ENCODE measurements around the gene U2AF1L4. TPM values are rescaled to one million over a fixed set of nuclear protein-coding genes. Genes with fewer than 3 reads are reported as not detected.

The U2AF1L4 gene
- total and polyA plus RNA-seq, 2 experiments from 2014 or later: 27.4 to 60.7 TPM

DNA sequence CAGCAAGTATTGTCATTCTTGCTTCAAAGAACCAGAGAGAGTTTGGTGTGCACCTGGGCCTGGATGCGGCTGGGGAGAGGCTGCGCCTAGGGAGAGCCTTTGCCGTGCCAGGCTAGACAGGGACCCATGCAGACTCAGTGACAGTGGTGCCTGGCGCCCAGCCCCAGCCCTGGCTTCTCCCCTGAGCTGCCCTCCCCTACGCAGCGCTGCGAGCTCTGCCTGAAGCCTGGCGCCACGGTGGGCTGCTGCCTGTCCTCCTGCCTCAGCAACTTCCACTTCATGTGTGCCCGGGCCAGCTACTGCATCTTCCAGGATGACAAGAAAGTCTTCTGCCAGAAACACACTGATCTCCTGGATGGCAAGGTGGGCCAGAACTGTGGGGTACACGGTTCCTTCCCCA is 15.5 kb downstream of the U2AF1L4 start:
- no peak for DNase-seq (ENCODE audit: low spot score)
- WGBS (ENCODE audit: low lambda C conversion rate, missing lambda C conversion rate): 87% methylated on average over 11 of the region's 11 CpGs

DNA sequence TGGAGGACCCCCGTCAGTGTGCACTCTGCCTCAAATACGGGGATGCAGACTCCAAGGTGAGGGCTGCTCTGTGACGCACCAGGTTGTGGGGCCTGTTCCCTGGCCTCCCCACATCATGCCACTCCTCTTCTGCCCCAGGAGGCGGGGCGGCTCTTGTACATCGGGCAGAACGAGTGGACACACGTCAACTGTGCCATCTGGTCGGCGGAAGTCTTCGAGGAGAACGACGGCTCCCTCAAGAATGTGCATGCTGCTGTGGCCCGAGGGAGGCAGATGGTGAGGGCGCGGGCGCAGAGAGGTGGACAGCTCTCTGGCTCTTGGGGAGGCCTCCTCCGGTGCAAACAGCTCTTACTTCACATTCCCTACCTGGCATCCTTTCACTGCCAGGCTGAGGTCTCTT is 16.2 kb downstream of the U2AF1L4 start:
- WGBS (ENCODE audit: low lambda C conversion rate, missing lambda C conversion rate): 97% methylated on average over 18 of the region's 18 CpGs
- H3K27me3 ChIP-seq: no peaks in the 10 kb centered on the region
- H4K20me1 ChIP-seq (ENCODE audit: insufficient read depth, poor library complexity, severe bottlenecking): no peaks in the 10 kb centered on the region
- no peak overlapping the region for H3K4me2 ChIP-seq
- H3K79me2 ChIP-seq: no peaks in the 10 kb centered on the region
- no peaks in the 10 kb centered on the region for H3K9me2 ChIP-seq (replicated peaks; ENCODE audit: insufficient read depth)
- H3K4me1 ChIP-seq (ENCODE audit: insufficient read depth): no peaks in the 10 kb centered on the region
- H3K36me3 ChIP-seq (replicated peaks; ENCODE audit: insufficient read depth, low read depth): no peaks in the 10 kb centered on the region
- no peak overlapping the region for H3K27ac ChIP-seq
- no peak for TF ChIP-seq EZH2 (IDR thresholded peaks at IDR 0.05; ENCODE audit: borderline replicate concordance)
- TF ChIP-seq, protein P1, sequence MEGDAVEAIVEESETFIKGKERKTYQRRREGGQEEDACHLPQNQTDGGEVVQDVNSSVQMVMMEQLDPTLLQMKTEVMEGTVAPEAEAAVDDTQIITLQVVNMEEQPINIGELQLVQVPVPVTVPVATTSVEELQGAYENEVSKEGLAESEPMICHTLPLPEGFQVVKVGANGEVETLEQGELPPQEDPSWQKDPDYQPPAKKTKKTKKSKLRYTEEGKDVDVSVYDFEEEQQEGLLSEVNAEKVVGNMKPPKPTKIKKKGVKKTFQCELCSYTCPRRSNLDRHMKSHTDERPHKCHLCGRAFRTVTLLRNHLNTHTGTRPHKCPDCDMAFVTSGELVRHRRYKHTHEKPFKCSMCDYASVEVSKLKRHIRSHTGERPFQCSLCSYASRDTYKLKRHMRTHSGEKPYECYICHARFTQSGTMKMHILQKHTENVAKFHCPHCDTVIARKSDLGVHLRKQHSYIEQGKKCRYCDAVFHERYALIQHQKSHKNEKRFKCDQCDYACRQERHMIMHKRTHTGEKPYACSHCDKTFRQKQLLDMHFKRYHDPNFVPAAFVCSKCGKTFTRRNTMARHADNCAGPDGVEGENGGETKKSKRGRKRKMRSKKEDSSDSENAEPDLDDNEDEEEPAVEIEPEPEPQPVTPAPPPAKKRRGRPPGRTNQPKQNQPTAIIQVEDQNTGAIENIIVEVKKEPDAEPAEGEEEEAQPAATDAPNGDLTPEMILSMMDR (IDR thresholded peaks at IDR 0.05; ENCODE audit: poor library complexity): no peak
- TF ChIP-seq EZH2phosphoT487 (IDR thresholded peaks at IDR 0.05; ENCODE audit: low read depth, severe bottlenecking, unreplicated experiment): no peak
- no peak overlapping the region for H2AFZ ChIP-seq
- no peak overlapping the region for H3K4me3 ChIP-seq
- no peaks in the 10 kb centered on the region for H3K9me3 ChIP-seq (ENCODE audit: low read depth)
- DNase-seq (ENCODE audit: low spot score): no peak

More for the DNA sequence above, 15.5 kb downstream of the U2AF1L4 start:
- Histone ChIP-seq H3K36me3 (replicated peaks; ENCODE audit: insufficient read depth, low read depth) (no peaks in the 10 kb centered on the region), H3K9me3 (ENCODE audit: low read depth) (no peaks in the 10 kb centered on the region), H3K27ac (no peak overlapping the region), H3K4me3 (no peak overlapping the region), H2AFZ (no peak overlapping the region), H3K27me3 (no peaks in the 10 kb centered on the region), H3K79me2 (no peaks in the 10 kb centered on the region), H3K4me2 (no peak overlapping the region), H4K20me1 (ENCODE audit: insufficient read depth, poor library complexity, severe bottlenecking) (no peaks in the 10 kb centered on the region), H3K9me2 (replicated peaks; ENCODE audit: insufficient read depth) (no peaks in the 10 kb centered on the region), H3K4me1 (ENCODE audit: insufficient read depth) (no peaks in the 10 kb centered on the region)
- TF ChIP-seq EZH2phosphoT487 (IDR thresholded peaks at IDR 0.05; ENCODE audit: low read depth, severe bottlenecking, unreplicated experiment) (no peak), EZH2 (IDR thresholded peaks at IDR 0.05; ENCODE audit: borderline replicate concordance) (no peak)
- TF ChIP-seq, protein P1 (IDR thresholded peaks at IDR 0.05; ENCODE audit: poor library complexity): no peak

DNA sequence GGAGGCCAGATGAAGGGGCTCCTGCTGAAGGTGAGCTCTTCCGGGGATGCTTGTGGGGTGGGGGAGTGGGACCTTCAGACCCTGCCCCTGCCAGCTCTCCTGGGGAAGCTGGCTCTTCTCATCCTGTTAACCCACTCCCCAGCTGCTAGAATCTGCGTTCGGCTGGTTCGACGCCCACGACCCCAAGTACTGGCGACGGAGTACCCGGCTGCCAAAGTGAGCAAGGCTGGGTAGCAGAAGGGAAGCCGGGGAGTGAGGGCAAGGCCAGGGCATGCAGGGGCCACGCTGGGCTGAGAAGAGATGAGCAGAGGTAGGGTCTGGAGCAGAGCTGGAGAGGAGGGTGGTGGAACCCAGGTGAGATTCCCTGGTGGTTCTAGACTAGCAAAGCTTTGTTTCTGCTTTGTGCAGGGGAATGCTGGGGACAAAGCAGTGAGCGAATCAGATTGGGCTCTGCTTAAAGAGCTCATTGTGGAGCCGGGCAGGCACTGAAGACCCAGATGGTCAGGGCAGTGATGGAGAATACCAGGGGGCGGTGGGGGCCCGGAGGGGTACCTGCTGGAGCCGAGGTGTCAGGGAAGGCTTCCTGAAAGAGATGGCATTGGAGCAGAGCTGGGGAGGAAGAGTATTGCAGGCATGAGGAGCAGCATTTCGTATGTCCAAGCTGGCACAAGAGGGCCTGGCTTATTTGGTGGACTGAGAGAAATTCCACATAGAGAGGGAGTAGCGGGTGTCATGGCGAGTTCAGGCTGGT is 17.1 kb downstream of the U2AF1L4 start:
- Histone ChIP-seq H3K9me2 (replicated peaks; ENCODE audit: insufficient read depth) (no peaks in the 10 kb centered on the region), H3K4me2 (no peak overlapping the region), H3K9me3 (ENCODE audit: low read depth) (no peaks in the 10 kb centered on the region), H3K27me3 (no peaks in the 10 kb centered on the region), H3K27ac (no peak overlapping the region), H3K36me3 (replicated peaks; ENCODE audit: insufficient read depth, low read depth) (no peaks in the 10 kb centered on the region), H3K79me2 (no peaks in the 10 kb centered on the region), H3K4me1 (ENCODE audit: insufficient read depth) (no peaks in the 10 kb centered on the region), H4K20me1 (ENCODE audit: insufficient read depth, poor library complexity, severe bottlenecking) (no peaks in the 10 kb centered on the region), H2AFZ (no peak overlapping the region), H3K4me3 (no peak overlapping the region)
- TF ChIP-seq, protein P1 (IDR thresholded peaks at IDR 0.05; ENCODE audit: poor library complexity): no peak
- TF ChIP-seq EZH2phosphoT487 (IDR thresholded peaks at IDR 0.05; ENCODE audit: low read depth, severe bottlenecking, unreplicated experiment) (no peak), EZH2 (IDR thresholded peaks at IDR 0.05; ENCODE audit: borderline replicate concordance) (no peak)
- DNase-seq (ENCODE audit: low spot score): no peak
- WGBS (ENCODE audit: low lambda C conversion rate, missing lambda C conversion rate): 91% methylated on average over 17 of the region's 19 CpGs

Data from hepatocyte (in vitro differentiated cells).